Adipose tissue (tissue), 3 donors: ENCODE measurements around the gene ENO3. TPM values are rescaled to one million over a fixed set of nuclear protein-coding genes. Genes with fewer than 3 reads are reported as not detected.

Experiments used
- H3K27ac ChIP-seq: one replicate; pipeline ENCODE4 v1.5.1; 2013; ENCODE audit warnings: low read depth, low read length
- WGBS, 3 donors: extraction: QIAGEN DNeasy Blood & Tissue Kit; methylation state at CpG; one replicate each; pipeline ENCODE4 v1.1.7; 2013; 5-methylcytosine and 5-hydroxymethylcytosine counted together
- polyA plus RNA-seq, 3 donors: library from polyadenylated mRNA; stranded (reverse); fragments of 200-250 nt; gene quantifications; one replicate each; pipeline ENCODE4 v1.2.3, GENCODE V29; 2013
- donor health status: healthy with polysubstance abuse.
- donor health status: Bipolar disorder and iron deficiency.
- donor health status: healthy.

ENO3 gene
- polyA plus RNA-seq, 3 donors: 5.1 to 13.5 (median 6.4) TPM

- H3K27ac ChIP-seq: no peak within 1 kb of the TSS
- 0 to 1% (median 1%) methylated on average over 66 of the region's 66 CpGs for whole genome bisulfite sequencing, 3 donors
These were observed 16.9 kb downstream of the ENO3 start, which contains the start of gene SPAG7 for GRCh38 chr17:4967539-4968485. SPAG7 (minus strand) TSS chr17:4967817; CDS start chr17:4967804, 13 bp downstream.

GRCh38 chr17:4968486-4969046, 17.6 kb downstream of the ENO3 start:
- no peak overlapping the region for H3K27ac ChIP-seq
- WGBS, 3 donors: 34 to 37% (median 37%) methylated on average over 22 to 23 of the region's 23 CpGs

- 69 to 77% (median 71%) methylated on average over 15 of the region's 15 CpGs for WGBS, 3 donors
- no peak overlapping the region for H3K27ac ChIP-seq
These were observed 18.2 kb downstream of the ENO3 start for GRCh38 chr17:4969047-4969550.

- H3K27ac ChIP-seq: no peak overlapping the region
These were observed 18.7 kb downstream of the ENO3 start for GRCh38 chr17:4969551-4970173.

GRCh38 chr17:4970273-4970672, 19.4 kb downstream of the ENO3 start:
- no peak overlapping the region for H3K27ac ChIP-seq

More at GRCh38 chr17:4969551-4970173, 18.7 kb downstream of the ENO3 start:
- 79 to 84% (median 80%) methylated on average over 16 of the region's 16 CpGs for WGBS, 3 donors

GRCh38 chr17:4971826-4972225, 20.9 kb downstream of the ENO3 start:
- WGBS, 3 donors: 77 to 89% (median 82%) methylated on average over 6 of the region's 6 CpGs

More at GRCh38 chr17:4970273-4970672, 19.4 kb downstream of the ENO3 start:
- WGBS, 3 donors: 87 to 97% (median 94%) methylated on average over 8 of the region's 8 CpGs

GRCh38 chr17:4972322-4972721, 21.4 kb downstream of the ENO3 start:
- 81 to 94% (median 93%) methylated on average over 9 to 12 of the region's 12 CpGs for WGBS, 3 donors
- H3K27ac ChIP-seq: no peak overlapping the region

More at GRCh38 chr17:4971826-4972225, 20.9 kb downstream of the ENO3 start:
- H3K27ac ChIP-seq: no peak overlapping the region

GRCh38 chr17:4972752-4973151, 21.8 kb downstream of the ENO3 start:
- WGBS, 3 donors: 80 to 86% (median 82%) methylated on average over 12 of the region's 12 CpGs
- no peak overlapping the region for H3K27ac ChIP-seq

- 82 to 90% (median 85%) methylated on average over 10 of the region's 10 CpGs for WGBS, 3 donors
- H3K27ac ChIP-seq: no peak overlapping the region
These were observed 22.6 kb downstream of the ENO3 start for GRCh38 chr17:4973256-4974114.

- H3K27ac ChIP-seq: no peak overlapping the region
- WGBS, 3 donors: 86 to 92% (median 91%) methylated on average over 9 of the region's 9 CpGs
These were observed 23.3 kb downstream of the ENO3 start for GRCh38 chr17:4974115-4974670.

- no peak overlapping the region for H3K27ac ChIP-seq
These were observed 27.8 kb downstream of the ENO3 start for GRCh38 chr17:4978726-4979125.

- H3K27ac ChIP-seq: no peak overlapping the region
- 35 to 44% (median 40%) methylated on average over 6 of the region's 6 CpGs for WGBS, 3 donors
These were observed 29.8 kb downstream of the ENO3 start for GRCh38 chr17:4980644-4981216.

- H3K27ac ChIP-seq: no peak overlapping the region
- WGBS, 3 donors: 56 to 66% (median 61%) methylated on average over 5 of the region's 5 CpGs
These were observed 31.4 kb downstream of the ENO3 start for GRCh38 chr17:4982305-4982704.

GRCh38 chr17:4986403-4986802, 35.5 kb downstream of the ENO3 start:
- 24 to 30% (median 29%) methylated on average over 5 of the region's 5 CpGs for WGBS, 3 donors

GRCh38 chr17:4986951-4987766, 36.2 kb downstream of the ENO3 start, which contains the start of gene CAMTA2:
CAMTA2 (minus strand) TSS chr17:4987675; CDS start chr17:4986222, 1,453 bp downstream.
- H3K27ac ChIP-seq: peak within 1 kb of the TSS; percentile 56
- WGBS, 3 donors: 0 to 2% (median 1%) methylated on average over 58 to 78 of the region's 78 CpGs

More at GRCh38 chr17:4986403-4986802, 35.5 kb downstream of the ENO3 start:
- H3K27ac ChIP-seq: no peak overlapping the region

GRCh38 chr17:4987767-4988567, 37.0 kb downstream of the ENO3 start:
- 1 to 7% (median 1%) methylated on average over 29 to 30 of the region's 30 CpGs for WGBS, 3 donors
- H3K27ac ChIP-seq: peak overlapping the region; percentile 56
